ENCODE results near the gene DCHS2.
A peak's percentile ranks its signal among the peaks of the same experiment; 100 is the strongest.

DCHS2 gene

GRCh38 chr4:154211506-154211905 lies 280.1 kb downstream of the DCHS2 start:
- no peak for DNase-seq (ENCODE audit: low spot score)

- peak; percentile 15 for DNase-seq (ENCODE audit: low spot score)
Observed at GRCh38 chr4:154208424-154208823, 283.2 kb downstream of the DCHS2 start.

- DNase-seq (ENCODE audit: low spot score), result no peak
Observed at GRCh38 chr4:154205471-154205870, 286.1 kb downstream of the DCHS2 start.

DNA sequence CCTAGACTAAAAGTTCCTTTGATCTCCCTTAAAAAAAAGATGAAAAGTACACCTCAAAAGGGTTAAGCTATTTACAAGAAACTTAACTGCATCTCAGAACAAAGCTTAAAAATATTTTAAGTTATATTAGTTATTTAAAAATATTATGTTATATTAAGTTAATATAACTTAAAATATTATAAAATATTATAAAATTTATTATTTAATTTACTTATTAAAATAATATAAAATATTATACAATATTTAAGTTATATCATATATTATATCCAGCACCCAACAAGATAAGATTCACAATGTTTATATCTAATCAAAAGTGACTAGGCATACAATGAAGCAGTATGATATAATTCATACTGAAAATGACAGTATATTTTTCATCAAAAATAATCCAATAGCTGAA lies 296.9 kb downstream of the DCHS2 start:
- no peak for DNase-seq (ENCODE audit: low spot score)

GRCh38 chr4:154192585-154192984 lies 299.0 kb downstream of the DCHS2 start:
- DNase-seq (ENCODE audit: low spot score), result no peak

DNA sequence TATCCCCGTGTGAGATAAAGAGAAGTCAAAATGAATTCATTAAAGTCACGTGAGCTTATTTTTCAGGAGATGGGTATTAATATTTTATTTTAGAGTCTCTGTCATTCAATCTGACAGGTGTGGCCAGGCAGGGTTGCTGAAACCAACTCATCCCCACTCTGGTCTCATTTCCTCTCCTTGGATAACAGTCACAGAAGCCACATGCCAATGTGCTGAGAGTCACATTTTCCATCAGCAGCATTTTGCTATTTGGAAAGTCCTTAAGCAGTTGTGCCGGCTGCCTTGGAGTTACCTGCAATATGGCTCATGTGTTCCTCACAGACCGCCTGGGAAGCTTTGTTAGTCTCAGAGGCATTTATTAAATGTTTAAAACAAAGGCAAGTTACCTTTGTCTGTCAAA lies 302.3 kb downstream of the DCHS2 start:
- peak; percentile 69 for DNase-seq (ENCODE audit: low spot score)

GRCh38 chr4:154186888-154187287 lies 304.7 kb downstream of the DCHS2 start:
- DNase-seq (ENCODE audit: low spot score), result no peak

DNA sequence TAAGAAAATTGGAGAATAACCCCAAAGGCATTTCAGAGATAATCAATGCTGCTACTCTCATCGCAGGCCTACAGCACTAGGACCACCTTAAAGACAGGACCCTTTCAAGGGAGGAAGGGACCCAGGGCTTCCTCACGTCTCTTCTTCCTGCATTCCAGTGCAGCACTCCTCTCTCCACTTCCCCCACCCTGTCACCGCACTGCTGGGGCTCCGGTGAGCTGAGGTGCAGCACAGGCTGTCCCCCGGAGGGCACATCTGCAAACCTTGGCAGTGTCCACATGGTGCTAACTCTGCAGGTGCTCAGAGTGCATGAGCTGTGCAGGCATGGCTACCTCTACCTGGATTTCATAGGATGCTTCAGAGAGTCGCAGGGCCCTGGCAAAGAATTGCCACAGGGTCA lies 305.6 kb downstream of the DCHS2 start:
- no peak for DNase-seq (ENCODE audit: low spot score)

- no peak for DNase-seq (ENCODE audit: low spot score)
Observed at GRCh38 chr4:154184238-154184637, 307.4 kb downstream of the DCHS2 start.

- no peak for DNase-seq (ENCODE audit: low spot score)
Observed at GRCh38 chr4:154183264-154183663, 308.3 kb downstream of the DCHS2 start.
